GM18505 (cell line): ENCODE data around the gene WDR43.

Experiments
- ATAC-seq: cut with Tn5 transposase; IDR thresholded peaks from one replicate; pipeline ENCODE4 v1.9.1; 2021; ENCODE audit not compliant: unreplicated experiment
- POLR2A ChIP-seq: IDR thresholded peaks from 4 replicates; pipeline ENCODE4 v1.6.1; 2011; ENCODE audit warnings: borderline replicate concordance; ENCODE audit not compliant: insufficient read depth, insufficient read length; ENCODE audit errors: extremely low read depth

The WDR43 gene

DNA sequence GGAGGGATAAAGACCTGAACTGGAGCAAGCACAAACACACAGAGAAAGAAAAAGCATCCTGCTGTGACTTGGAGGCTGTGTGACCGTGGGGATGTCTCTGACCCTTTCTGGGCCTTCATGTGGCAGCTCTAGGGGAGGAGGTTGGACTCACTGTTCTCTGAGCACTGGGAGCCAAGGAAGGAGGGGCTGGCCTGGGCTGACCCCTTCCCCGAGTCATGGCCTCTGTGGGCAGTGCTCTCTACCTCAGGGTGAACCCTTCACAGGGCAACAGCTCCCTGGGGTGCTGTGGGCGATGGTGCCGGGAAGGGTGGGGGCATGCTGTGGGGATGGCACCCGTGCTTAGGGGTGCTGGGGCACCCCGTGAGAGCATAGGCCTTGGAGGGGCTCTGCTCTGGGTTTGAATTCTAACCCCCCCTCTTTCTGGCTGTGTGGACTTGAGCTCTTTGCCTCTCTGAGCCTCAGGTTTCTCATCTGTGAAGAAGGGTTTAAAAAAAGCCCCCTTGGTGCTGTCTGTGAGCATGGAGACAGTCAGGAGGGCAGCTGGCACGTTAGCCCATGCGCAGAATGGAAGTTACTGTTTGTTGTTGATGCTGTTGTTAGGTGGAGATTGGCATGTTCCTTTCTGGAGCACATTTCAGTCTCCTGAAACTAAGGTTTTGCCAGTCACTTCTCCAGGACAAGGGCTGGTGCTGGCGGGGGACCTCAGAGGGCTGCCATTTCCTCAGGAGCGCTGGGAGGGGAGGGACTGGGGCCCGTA, 87.3 kb downstream of the WDR43 start:
- no peak for ATAC-seq
- no peak for TF ChIP-seq POLR2A

DNA sequence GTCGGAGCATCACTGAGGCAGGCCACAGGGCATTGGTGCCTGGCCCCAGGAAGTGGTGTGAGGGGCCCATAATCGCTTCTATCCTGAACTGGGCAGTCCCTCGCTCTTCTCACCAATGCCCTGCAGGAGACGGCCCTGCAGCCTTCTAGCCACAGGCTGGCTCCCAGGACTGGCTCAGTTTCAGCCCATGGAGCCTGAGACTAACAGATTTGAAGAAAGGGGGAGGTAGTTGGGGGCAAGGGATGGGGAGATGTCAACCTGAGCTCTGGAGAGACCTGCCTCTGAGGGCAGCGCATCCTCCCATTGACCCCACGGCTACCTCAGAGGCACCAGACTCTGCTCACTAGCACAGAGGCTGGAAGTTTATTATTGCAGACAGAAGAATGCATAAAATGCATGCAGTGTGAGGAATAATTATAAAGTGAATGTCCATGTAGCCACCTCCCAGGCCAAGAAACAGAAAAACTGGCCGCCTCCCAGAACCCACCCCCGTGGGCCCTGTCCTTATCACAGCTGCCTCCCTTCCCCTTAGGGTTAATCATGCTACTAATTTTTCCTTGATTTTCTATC, 88.0 kb downstream of the WDR43 start:
- no peak for ATAC-seq

DNA sequence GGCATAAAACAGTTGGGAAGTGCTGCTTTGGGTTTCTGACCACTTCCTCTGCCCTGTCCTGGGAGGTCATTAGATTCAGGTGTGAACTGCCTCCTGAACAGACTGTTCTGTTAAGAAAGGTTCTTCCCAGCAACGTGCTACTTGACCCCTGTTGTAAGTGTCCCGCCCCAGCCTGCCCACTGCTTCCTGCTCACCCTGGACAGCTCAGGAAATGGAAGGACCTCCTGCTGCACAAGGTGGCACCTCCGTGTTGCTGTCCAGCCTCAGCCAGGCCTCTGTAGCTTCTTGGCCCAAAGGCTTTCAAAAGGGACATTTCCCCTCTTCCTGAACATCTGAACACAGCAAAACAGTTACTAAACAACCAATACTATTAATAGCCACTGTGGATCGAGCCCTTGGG, 92.0 kb downstream of the WDR43 start:
- no peak for ATAC-seq
- TF ChIP-seq POLR2A, result no peak

More for the DNA sequence above, 88.0 kb downstream of the WDR43 start:
- no peak for TF ChIP-seq POLR2A

DNA sequence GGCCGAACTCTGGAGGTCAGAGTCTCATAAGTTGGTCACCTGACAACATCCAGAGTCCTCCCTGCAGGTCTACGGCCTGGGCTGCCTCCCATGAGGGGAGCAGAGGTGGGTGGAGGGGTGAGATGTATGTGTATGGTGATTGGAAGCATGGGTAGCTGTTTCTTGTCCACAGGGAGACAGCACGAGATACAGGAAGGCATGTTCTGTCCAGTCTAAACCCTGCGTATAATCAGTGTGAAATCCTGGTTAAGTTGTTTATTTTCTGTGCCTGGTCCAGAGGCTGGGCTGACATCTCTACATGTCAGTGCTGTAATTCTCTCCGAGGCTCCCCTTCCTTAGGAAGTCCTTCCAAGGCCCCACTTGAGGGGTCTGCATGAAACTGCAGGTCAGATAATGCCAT, 95.5 kb downstream of the WDR43 start:
- no peak for ATAC-seq
- no peak for TF ChIP-seq POLR2A

DNA sequence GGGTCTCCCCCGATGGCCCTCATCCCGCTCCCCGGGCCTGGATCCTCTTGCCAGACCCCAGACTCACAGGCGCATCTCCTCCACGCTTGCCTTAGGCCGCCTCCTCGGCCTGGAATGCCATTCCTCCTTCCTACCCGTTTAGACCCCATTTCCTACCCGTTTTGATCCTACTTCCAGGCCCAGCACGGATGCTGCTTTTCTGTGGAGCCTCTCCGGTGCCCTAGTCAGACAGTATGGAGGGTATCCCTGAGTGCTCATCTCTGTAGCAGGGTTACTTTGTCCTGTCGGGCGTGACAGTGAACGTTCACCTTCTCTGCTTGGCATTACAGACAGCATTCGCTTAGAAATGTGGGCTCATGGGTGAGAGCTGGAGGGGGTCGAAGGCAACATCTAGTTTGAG, 96.0 kb downstream of the WDR43 start:
- TF ChIP-seq POLR2A, result no peak
- no peak for ATAC-seq

DNA sequence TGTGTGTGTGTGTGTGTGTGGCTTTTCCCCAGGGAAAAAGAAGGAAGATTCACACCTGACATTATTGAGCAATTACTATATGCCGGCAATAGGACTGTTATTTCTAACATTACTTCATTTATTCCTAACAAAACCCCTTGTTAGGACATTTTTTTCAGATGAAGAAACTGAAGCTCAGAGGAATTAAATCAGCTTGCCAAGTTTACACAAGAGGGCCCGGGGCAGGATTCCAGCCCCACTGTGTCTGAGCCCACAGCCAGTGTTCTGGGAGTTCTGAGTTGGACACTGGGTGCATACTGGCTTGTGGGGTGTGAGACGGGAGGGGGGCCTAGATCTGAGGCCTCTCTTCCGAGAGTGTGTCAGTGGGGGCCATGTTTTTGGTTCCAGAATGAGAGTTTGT, 96.6 kb downstream of the WDR43 start:
- TF ChIP-seq POLR2A, result no peak
- no peak for ATAC-seq

DNA sequence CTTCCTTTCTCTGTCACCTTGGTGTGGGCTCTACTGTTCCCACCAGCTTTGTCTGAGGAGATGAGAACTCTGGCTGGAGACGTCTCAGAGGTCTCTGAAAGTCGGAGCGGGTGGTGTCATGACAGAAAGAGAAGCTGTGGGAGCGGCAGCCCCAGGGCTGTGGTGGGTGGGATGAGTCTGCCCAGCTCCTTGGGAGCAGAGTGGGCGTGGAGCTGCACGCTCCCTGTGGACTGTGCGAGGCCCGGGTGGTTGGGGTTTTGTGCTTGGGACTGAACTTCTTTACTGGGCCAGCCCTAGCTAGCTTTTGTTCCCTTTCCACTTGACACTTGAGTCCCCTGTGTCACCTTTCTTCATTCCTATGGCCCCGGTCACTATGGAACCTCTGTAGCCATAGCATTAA, 97.0 kb downstream of the WDR43 start:
- TF ChIP-seq POLR2A, result no peak
- ATAC-seq, result no peak

DNA sequence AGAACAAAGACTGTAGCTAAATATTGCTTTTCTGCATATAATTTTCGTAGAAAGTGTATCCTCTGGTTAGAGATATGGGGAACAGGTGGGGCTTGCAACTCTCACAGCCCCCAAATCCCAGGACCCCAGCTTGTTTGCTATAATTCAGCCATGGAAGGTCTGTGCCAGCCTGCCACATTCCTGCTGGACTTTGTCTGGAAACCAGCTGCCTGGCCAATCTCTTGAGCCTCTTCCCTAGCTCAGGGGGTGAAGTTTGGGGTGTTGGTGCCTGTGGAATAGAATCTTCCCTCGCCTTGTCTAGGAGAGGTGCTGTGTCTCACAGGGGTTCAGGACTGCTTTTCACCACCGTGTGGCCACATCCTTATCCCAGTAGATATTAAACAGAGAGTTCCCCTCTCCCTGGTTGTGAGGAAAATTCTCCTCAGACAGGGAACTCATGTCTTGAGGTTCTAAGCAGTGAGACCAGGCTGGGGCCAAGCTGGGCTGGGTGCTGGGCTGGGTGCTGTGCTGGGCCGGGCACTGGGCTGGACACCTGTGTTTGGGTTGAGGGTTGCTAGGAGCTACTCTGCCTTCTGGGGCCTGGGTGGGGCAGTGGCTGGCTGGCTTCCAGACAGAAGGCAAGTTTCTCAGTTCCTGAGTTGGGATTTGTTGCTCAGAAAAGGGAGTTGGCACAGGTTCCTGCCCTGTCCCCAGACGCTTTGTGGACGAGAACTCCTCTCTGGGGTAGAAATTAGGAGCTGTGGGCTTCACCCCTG, 98.9 kb downstream of the WDR43 start:
- no peak for TF ChIP-seq POLR2A

GRCh38 chr2:28994074-28994473, 99.6 kb downstream of the WDR43 start:
- TF ChIP-seq POLR2A, result no peak
- ATAC-seq, result no peak

More for the DNA sequence above, 98.9 kb downstream of the WDR43 start:
- ATAC-seq, result no peak

DNA sequence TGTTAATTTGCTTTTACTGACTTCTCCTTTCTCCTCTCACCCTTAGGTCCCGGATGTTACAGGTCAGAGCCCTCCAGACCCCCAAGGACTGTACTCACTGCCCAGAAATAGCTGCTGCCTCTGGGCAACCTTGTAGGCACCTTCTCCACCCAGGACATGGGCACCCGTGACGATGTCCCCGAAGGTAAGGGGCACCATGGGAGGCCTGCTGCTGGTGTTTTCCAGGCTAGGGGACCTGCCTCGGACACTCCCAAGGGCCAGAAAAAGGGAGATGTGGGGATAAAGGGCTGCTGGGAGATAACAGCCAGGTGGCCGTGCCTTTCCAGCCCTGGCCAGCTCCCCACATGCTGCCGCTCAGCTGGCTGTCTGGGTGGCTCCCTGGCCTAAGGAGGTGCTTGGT, 100.2 kb downstream of the WDR43 start:
- ATAC-seq, result no peak
- TF ChIP-seq POLR2A, result no peak

- no peak for TF ChIP-seq POLR2A
- no peak for ATAC-seq
These were observed 101.6 kb downstream of the WDR43 start for GRCh38 chr2:28995765-28996750.

DNA sequence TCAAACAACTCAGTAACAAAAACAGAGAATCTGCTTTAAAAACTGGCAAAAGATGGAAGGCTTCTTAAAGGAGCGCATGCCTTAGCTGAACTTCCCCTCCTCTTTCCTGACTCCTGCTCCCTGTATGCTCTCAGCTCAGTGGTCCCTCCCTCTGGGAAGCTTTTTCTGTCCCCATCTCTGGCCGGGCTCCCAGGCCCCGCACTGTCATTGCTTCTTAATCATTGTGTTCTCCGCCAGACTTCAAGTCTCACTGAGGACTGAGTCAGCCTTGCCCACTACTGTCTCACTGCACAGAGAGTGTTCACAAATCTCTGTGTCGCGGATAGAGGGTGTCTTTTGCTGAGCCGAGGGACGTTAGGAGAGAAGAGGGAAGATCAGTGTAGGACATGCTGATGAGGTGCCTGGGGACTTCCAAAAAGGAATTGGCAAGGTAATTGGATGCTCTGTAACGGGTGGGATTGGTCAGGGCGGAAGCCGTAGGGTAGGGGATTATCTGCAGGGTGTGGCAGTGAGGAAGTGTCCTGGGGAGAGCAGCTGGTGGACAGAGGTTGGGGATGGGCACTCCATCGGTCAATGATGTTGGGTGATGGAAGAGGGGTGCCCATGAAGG, 102.9 kb downstream of the WDR43 start:
- TF ChIP-seq POLR2A, result no peak
- no peak for ATAC-seq
